ENCODE data around the gene LRP2.
"Not testable (repeated sequence)": the region's sequence is repeated elsewhere in the genome, so short reads cannot be mapped to it uniquely, and the experiment has no call there.

The LRP2 gene

GRCh38 chr2:169143998-169144397 lies 218.3 kb downstream of the LRP2 start:
- TF ChIP-seq CTCF (IDR thresholded peaks at IDR 0.05; ENCODE audit: low read depth, low read length, missing control alignments): no peak
- in situ Hi-C loops (cut with HindIII; ENCODE audit: low sequenced_read_pairs): no loop called here
- DNase-seq (ENCODE audit: low read depth): no peak
- H3K4me3 ChIP-seq (ENCODE audit: low read depth, low read length): no peak overlapping the region

- DNase-seq (ENCODE audit: low read depth): peak; percentile 35
- no peak overlapping the region for H3K4me3 ChIP-seq (ENCODE audit: low read depth, low read length)
- in situ Hi-C loops (cut with HindIII; ENCODE audit: low sequenced_read_pairs): no loop called here
- TF ChIP-seq CTCF (IDR thresholded peaks at IDR 0.05; ENCODE audit: low read depth, low read length, missing control alignments): peak; percentile 95
Observed at GRCh38 chr2:169141713-169142352, 220.5 kb downstream of the LRP2 start.

GRCh38 chr2:169139993-169140767 lies 222.2 kb downstream of the LRP2 start:
- no peak for DNase-seq (ENCODE audit: low read depth)
- no peak overlapping the region for H3K4me3 ChIP-seq (ENCODE audit: low read depth, low read length)
- no peak for TF ChIP-seq CTCF (IDR thresholded peaks at IDR 0.05; ENCODE audit: low read depth, low read length, missing control alignments)
- in situ Hi-C loops (cut with HindIII; ENCODE audit: low sequenced_read_pairs): no loop called here

GRCh38 chr2:169139145-169139544 lies 223.2 kb downstream of the LRP2 start:
- TF ChIP-seq CTCF (IDR thresholded peaks at IDR 0.05; ENCODE audit: low read depth, low read length, missing control alignments): no peak
- in situ Hi-C loops (cut with HindIII; ENCODE audit: low sequenced_read_pairs): no loop called here
- DNase-seq (ENCODE audit: low read depth): no peak
- no peak overlapping the region for H3K4me3 ChIP-seq (ENCODE audit: low read depth, low read length)

- in situ Hi-C loops (cut with HindIII; ENCODE audit: low sequenced_read_pairs): no loop called here
- no peak for DNase-seq (ENCODE audit: low read depth)
- no peak for TF ChIP-seq CTCF (IDR thresholded peaks at IDR 0.05; ENCODE audit: low read depth, low read length, missing control alignments)
Observed at GRCh38 chr2:169137924-169138323, 224.4 kb downstream of the LRP2 start.

GRCh38 chr2:169136885-169137534 lies 225.3 kb downstream of the LRP2 start:
- no peak for DNase-seq (ENCODE audit: low read depth)
- in situ Hi-C loops (cut with HindIII; ENCODE audit: low sequenced_read_pairs): no loop called here
- no peak for TF ChIP-seq CTCF (IDR thresholded peaks at IDR 0.05; ENCODE audit: low read depth, low read length, missing control alignments)
- no peak overlapping the region for H3K4me3 ChIP-seq (ENCODE audit: low read depth, low read length)

More at GRCh38 chr2:169137924-169138323, 224.4 kb downstream of the LRP2 start:
- H3K4me3 ChIP-seq (ENCODE audit: low read depth, low read length): no peak overlapping the region

- in situ Hi-C loops (cut with HindIII; ENCODE audit: low sequenced_read_pairs): not testable (repeated sequence)
Observed at GRCh38 chr2:169136428-169136827, 225.9 kb downstream of the LRP2 start.

GRCh38 chr2:169134272-169134671 lies 228.1 kb downstream of the LRP2 start:
- H3K4me3 ChIP-seq (ENCODE audit: low read depth, low read length); DNase-seq (ENCODE audit: low read depth); in situ Hi-C loops (cut with HindIII; ENCODE audit: low sequenced_read_pairs): not testable (repeated sequence)

More at GRCh38 chr2:169136428-169136827, 225.9 kb downstream of the LRP2 start:
- DNase-seq (ENCODE audit: low read depth); H3K4me3 ChIP-seq (ENCODE audit: low read depth, low read length): not testable (repeated sequence)

All from astrocyte of the cerebellum (primary cell).